ENCODE data around the gene CARD19.
"Not testable (repeated sequence)": the region's sequence is repeated elsewhere in the genome, so short reads cannot be mapped to it uniquely, and the experiment has no call there.

CARD19 gene

GRCh38 chr9:93139365-93140182 lies 43.6 kb downstream of the CARD19 start:
- CTCF ChIA-PET = interaction anchor here (2.0 to 2.7 kb wide), 2 partner anchors 15 to 30 kb away, joined by 5 to 13 read pairs; no protein-coding TSS in a partner anchor
- POLR2A ChIA-PET = interaction anchor here (0.6 kb wide), 1 partner anchor 470 kb away, joined by 5 read pairs; the partner anchor contains the start of gene IPPK
- no peak for DNase-seq (ENCODE audit: extremely low spot score)
- no peak for TF ChIP-seq CTCF (IDR thresholded peaks at IDR 0.05; ENCODE audit: control extremely low read depth, extremely low read depth, low read depth, missing control alignments)

GRCh38 chr9:93141771-93142483 lies 45.9 kb downstream of the CARD19 start:
- ChIA-PET CTCF (interaction anchor here (0.7 to 1.6 kb wide), 3 partner anchors 10 to 33 kb away, joined by 3 to 6 read pairs (median 3); no protein-coding TSS in a partner anchor), POLR2A (no interaction called here)
- DNase-seq (ENCODE audit: extremely low spot score) = no peak
- no peak for TF ChIP-seq CTCF (IDR thresholded peaks at IDR 0.05; ENCODE audit: control extremely low read depth, extremely low read depth, low read depth, missing control alignments)

- DNase-seq (ENCODE audit: extremely low spot score) = no peak
- CTCF ChIA-PET = interaction anchor here (1.0 to 2.7 kb wide), 2 partner anchors 10 to 35 kb away, joined by 5 to 8 read pairs; no protein-coding TSS in a partner anchor
- no peak for TF ChIP-seq CTCF (IDR thresholded peaks at IDR 0.05; ENCODE audit: control extremely low read depth, extremely low read depth, low read depth, missing control alignments)
- POLR2A ChIA-PET = no interaction called here
Measured at GRCh38 chr9:93143830-93144530, 48.0 kb downstream of the CARD19 start.

- POLR2A ChIA-PET; DNase-seq (ENCODE audit: extremely low spot score): not testable (repeated sequence)
- CTCF ChIA-PET = interaction anchor here (1.5 kb wide), 1 partner anchor 8 kb away, joined by 3 read pairs; no protein-coding TSS in a partner anchor
Measured at GRCh38 chr9:93146696-93147095, 50.7 kb downstream of the CARD19 start.

GRCh38 chr9:93147632-93148031 lies 51.6 kb downstream of the CARD19 start:
- TF ChIP-seq CTCF (IDR thresholded peaks at IDR 0.05; ENCODE audit: control extremely low read depth, extremely low read depth, low read depth, missing control alignments) = no peak
- ChIA-PET CTCF (no interaction called here), POLR2A (no interaction called here)
- DNase-seq (ENCODE audit: extremely low spot score) = no peak

- no peak for DNase-seq (ENCODE audit: extremely low spot score)
- TF ChIP-seq CTCF (IDR thresholded peaks at IDR 0.05; ENCODE audit: control extremely low read depth, extremely low read depth, low read depth, missing control alignments) = no peak
- ChIA-PET CTCF (interaction anchor here (1.3 kb wide), 1 partner anchor 40 kb away, joined by 3 read pairs; no protein-coding TSS in a partner anchor), POLR2A (no interaction called here)
Measured at GRCh38 chr9:93148721-93149120, 52.7 kb downstream of the CARD19 start.
